Stimulated activated CD4-positive, alpha-beta T cell treated with anti-CD3 and anti-CD28 coated beads, Interleukin-15, amount 100 ng/mL, for 24 hours (primary cell): ENCODE measurements around the gene APBB1IP.
"Not testable (repeated sequence)": the region's sequence is repeated elsewhere in the genome, so short reads cannot be mapped to it uniquely, and the experiment has no call there.

Source experiments
- DNase-seq: peaks from one replicate; pipeline ENCODE4 v3.0.0-alpha.2; 2020

The APBB1IP gene

DNA sequence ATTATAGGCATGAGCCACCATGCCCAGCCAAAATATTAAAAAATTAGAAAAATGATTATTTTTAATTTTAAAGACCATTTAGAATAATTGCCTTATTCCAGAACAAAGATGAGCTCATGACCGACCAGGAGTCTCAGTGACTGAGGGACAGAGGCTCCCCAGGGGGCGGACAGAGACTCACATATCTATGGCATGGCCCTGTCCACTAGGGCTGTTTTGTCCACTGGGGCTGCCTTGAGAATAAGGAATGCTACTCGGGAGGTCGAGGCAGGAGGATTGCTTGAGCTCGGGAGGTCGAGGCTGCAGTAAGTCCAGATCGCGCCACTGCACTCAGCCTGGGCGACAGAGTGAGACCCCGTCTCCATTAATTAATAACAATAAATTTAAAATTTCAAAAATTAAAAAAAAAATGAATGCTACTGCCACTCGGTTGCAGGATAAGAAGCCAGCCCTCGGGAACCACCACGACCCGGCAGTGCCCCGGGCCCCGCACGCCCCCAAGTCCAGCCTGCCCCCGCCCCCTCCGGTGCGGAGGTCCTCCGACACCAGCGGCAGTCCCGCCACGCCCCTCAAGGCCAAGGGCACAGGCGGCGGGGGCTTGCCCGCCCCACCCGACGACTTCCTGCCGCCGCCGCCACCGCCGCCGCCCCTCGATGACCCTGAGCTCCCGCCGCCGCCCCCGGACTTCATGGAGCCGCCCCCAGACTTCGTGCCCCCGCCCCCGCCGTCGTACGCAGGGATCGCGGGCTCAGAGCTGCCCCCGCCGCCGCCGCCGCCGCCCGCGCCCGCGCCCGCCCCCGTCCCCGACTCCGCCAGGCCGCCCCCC lies 128.6 kb downstream of the APBB1IP start:
- DNase-seq, result no peak

DNA sequence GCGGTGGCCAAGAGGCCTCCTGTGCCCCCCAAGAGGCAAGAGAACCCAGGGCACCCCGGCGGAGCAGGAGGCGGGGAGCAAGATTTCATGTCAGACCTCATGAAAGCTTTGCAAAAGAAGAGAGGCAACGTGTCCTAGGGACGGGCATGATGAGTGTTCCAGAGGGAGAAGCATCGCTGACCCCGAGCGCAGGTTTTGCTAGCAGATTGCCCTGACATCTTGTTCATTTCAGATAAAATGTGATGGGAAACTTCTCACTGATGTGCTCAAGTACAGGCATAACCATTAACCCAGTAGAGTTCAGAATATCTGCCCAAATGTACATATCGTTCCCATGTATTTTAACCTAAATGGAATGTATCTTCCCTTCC lies 129.2 kb downstream of the APBB1IP start:
- DNase-seq, result no peak

DNA sequence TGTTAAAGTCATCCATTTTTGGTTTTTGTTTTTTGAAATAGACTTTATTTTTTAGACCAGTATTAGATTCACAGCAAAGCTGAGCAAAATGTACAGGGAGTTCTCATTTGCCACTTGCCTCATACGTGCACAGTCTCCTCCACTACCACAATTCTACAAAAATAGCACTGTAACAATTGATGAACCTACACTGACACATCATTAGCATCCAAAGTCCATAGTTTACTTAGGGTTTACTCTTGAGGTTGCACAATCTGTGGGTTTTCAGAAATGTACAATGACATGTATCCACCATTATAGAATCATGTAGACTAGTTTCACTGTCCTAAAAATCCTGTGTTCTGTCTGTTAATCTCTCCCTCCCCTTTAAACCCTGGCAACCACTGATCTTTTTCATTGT lies 133.5 kb downstream of the APBB1IP start:
- no peak for DNase-seq

DNA sequence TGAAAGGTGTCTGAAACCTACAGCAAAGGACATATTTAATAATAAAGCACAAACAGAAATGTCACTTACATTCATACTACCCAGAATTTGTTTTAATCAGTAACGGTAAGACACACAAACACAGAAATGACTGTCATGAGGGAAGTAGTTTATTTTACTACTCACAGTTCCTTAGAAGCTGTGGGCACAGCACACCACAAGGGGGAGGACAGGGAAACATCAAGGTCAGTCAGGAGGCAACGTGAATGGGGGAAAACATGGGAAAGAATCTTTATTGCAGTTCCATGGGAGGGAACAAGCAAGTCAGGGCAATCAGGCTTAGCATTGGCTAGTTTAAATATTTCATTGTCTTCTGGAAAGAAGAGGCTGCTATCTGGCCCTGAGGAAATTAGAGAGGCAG lies 135.5 kb downstream of the APBB1IP start:
- no peak for DNase-seq

DNA sequence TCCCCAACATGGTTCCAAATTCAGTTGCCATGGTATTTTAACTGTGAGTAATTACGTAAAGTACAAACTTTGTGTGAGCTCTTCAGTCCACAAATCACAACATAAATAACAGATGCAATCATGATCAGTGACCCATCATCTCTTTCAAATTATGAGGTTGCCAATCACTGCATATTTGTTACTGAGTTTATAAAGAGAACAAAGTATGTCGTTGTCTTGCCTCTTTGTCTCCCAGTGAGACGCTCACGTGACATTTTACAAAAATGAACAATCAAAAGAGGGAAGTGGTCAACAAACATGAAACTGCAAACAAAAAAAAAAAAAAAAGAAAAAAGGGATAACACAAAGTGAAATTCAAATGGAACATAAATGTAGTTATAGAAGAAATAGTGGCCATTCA lies 136.6 kb downstream of the APBB1IP start:
- no peak for DNase-seq

DNA sequence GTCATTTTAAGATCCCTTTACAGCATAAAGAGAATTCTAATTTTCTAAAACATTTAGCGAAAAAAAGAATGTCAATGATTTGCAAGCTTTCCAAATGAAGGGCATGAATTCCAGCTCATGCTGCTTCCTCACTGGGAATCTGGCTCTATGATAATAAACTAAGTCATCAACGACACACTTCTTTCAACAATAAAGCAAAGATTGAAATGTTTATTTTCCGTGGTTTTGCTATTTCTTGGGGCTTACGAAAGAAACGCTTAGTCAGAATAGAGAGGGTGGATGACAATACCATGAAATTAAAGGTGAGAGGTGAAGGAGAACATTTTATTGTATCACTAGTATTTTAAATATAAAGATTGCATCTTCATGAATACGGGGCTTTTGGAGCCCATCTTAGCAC lies 140.2 kb downstream of the APBB1IP start:
- DNase-seq, result not testable (repeated sequence)

DNA sequence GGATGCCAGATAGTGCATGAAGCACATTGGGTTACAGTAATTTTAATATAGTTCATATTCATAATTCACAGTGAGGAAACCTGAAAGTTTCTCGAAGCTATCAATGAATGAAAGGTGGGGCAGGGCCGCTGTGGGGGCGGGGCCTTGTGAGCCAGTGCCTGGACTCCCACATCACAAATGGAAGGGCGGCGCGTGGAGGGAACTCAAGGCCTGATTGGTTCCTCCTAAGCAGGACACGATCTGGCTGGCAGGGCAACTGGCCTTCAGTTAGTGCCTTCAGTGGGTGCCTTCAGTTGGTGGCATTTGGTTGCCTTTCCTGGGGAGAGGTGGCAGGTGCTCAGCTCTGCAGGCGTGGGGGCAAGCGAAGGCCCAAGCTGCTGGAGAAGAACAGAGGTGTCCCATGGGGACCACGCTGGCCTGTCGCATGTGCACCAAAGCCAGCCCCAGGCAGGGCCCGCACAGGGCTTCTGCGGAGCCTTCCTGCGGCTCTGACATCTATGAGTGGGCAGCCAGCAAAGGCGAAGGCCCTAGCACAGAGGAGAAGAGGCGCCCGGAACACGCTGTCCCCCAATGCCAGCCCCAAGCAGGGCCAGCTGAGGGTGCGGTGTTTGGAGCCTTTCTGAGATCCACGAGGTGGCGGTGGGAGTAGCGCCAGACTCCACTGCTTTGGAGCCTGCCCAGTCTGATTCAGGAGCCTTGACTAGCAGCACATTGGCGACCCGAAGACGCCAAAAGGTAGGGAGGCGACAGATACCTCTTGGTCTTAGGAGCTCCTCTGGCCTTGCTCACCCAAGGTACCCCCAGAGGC lies 141.3 kb downstream of the APBB1IP start:
- no peak for DNase-seq

DNA sequence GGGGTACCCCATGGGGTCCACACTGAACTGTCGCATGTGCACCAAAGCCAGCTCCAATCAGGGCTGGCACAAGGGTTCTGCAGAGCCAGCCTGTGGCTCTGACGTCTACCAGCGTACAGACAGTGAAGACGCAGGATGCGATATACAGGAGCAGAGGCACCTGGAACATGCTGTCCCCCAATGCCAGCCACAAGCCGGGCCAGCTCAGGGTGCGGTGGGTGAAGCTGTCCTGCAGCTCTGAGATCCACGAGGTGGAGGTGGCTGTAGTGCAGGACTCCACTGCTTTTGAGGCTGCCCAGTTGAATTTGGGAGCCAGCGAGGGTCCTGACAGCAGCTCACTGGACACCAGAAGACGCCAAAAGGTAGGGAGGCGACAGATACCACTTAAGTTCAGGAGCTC lies 148.1 kb downstream of the APBB1IP start:
- DNase-seq, result no peak

DNA sequence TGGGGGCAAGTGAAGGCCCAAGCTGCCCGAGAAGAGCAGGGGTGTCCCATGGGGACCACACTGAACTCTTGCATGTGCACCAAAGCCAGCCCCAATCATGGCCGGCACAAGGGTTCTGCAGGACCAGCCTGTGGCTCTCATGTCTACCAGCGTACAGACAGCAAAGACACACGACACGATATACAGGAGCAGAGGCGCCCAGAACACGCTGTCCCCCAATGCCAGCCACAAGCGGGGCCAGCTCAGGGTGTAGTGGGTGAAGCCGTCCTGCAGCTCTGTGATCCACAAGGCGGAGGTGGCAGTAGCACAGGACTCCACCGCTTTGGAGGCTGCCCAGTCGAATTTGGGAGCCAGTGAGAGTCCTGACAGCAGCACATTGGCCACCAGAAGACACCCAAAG lies 150.5 kb downstream of the APBB1IP start:
- no peak for DNase-seq

DNA sequence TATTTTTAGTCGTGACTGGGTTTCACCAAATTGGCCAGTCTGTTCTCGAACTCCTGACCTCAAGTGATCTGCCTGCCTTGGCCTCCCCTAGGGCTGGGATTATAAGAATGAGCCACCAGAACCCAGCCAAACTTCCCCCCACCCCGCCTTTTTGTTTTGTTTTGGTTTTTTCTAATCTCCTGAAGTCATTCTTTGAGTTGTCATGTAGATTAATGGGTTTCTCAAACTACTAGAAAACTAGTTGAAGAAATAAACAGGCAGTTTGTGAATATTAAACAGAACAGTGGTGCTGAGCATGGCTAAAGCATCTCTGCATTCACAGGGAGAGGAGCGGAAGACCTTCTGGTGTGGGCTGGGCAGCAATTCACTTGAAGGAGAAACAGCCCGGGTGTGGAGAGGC lies 151.7 kb downstream of the APBB1IP start:
- DNase-seq, result not testable (repeated sequence)

DNA sequence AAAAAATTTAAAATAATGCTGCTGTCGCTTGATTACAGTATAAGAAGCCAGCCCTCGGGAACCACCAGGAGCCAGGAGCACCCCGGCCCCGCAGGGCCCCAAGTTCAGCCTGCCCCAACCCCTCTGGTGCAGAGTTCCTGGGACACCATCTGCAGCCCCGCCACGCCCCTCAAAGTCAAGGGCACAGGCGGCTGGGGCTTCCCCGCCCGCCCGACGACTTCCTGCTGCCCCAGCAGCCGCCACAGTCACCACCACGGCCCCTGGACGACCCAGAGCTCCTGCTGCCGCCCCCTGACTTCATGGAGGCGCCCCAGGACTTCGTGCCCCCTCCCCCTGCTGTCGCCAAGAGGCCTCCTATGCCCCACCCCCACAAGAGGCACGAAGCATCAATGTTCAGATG lies 155.8 kb downstream of the APBB1IP start:
- no peak for DNase-seq

DNA sequence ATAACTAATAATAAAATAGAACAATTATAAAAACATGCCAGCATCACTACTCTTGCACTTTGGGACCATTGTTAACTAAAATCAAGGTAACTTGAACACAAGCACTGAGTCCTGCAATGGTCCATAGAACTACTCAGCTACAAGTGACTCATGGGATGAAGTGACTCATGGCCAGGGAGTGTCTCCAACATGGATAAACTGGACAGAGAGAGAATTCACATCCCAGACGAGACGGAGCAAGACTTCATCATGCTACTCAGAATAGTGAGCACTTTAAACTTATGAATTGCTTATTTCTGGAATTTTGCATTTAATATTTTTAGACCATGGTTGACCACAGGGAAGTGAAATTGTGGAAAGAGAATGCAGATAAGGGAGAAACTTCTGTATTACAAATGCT lies 165.1 kb downstream of the APBB1IP start:
- not testable (repeated sequence) for DNase-seq

DNA sequence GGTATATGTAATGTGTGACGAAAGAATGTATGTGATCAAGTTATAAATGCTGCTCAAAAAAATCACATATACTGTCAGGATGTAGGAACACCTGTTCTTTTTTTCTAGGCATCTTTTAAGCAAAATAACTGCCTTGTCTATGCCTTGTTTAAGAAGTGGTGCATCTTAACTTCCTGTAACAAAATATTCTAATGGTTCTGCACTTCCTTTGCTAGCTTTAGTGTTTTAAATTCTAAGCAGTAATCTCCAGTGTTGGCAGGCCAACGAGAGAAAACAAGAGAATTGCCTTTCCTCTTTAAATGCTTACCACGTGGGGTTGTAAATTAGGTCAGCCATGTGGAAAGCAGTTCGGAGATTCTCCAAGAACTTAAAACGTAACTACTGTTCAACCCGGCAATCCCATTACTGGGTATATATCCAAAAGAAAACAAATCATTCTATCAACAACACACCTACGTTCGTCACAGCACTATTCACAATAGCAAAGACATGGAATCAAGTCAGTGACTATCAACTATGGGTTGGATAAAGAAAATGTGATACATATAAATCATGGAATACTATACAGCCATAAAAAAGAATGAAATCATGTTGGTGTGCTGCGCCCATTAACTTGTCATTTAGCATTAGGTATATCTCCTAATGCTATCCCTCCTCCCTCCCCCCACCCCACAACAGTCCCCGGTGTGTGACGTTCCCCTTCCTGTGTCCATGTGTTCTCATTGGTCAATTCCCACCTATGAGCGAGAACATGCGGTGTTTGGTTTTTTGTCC lies 166.4 kb downstream of the APBB1IP start:
- DNase-seq, result not testable (repeated sequence)

DNA sequence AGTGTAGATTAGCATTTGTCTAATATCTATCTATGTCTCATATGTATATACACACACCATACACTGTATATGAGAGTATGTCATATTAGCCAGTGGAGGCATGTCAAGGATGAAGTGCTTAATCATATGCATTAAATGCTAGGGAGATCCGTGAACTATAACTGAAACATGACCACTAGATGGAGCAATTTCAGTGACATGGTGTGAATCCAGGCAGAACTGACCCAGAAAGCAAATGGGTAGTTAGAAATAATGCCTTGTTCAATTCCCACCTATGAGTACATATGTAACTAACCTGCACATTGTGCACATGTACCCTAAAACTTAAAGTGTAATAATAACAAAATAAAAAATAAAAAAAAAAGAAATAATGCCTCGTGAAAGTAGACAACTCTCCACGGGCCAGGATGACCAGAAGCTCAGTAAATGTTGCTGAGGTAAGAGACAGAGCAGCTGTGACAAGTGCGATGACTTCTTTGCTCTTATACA lies 168.3 kb downstream of the APBB1IP start:
- not testable (repeated sequence) for DNase-seq

DNA sequence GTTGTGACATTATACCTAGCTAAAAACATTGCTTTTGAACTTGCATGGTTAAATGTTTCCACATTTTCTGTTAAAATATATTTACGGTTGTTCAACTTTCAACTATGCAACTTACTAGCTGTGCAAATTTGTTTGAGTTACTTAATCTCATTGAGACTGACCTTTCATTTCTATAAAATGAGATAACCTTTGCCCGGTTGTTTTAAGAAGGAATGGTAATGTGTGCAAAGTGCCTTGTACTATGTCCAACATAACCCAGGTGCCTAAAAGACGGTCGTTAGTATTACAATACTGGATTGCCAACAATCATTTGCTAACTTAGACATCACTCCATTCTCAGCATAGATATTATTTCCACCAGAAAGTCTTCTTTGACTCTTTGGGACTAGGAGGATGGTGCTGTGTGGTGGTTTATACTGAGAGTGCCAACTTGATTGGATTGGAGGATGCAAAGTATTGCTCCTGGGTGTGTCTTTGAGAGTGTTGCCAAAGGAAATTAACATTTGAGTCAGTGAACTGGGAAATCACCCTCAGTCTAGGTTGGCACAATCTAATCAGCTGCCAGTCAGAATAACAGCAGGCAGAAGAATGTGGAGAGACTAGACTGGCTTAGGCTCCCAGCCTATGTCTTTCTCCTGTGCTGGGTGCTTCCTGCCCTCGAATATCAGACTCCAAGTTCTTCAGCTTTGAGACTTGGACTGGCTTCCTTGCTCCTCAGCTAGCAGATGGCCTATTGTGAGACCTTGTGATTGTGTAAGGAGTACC lies 174.2 kb downstream of the APBB1IP start:
- no peak for DNase-seq
